NK-92 treated with Interleukin-12 subunit alpha and Interleukin-12 subunit beta, amount 100 ng/mL, for 24 hours (cell line): ENCODE results near the gene STARD8.

Experiments used
- DNase-seq: peaks from one replicate; lab custom pipeline; 2025; lab: John Stamatoyannopoulos, UW

Gene STARD8

DNA sequence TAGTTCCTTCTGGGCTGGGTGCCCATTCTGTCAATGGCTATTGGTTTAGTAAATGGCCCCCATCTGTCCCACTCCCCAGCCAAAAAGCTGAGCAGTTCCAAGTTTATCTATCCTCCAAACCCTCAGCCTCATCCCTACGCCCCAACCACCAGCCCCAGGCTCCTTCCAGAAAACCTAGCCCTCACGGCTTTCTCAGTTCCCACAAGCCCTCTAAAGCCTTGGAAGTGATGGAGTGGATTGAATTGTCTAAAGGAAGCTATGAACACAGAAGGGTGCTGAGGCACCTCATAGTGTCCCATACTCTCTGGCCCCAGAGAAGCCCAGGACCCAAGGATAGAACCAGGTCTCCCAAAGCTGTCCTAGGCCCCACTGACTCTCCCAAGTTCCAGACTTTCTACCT is 105.8 kb downstream of the STARD8 start:
- DNase-seq: no peak

- no peak for DNase-seq
Measured at GRCh38 chrX:68754406-68754805, 106.9 kb downstream of the STARD8 start.

DNA sequence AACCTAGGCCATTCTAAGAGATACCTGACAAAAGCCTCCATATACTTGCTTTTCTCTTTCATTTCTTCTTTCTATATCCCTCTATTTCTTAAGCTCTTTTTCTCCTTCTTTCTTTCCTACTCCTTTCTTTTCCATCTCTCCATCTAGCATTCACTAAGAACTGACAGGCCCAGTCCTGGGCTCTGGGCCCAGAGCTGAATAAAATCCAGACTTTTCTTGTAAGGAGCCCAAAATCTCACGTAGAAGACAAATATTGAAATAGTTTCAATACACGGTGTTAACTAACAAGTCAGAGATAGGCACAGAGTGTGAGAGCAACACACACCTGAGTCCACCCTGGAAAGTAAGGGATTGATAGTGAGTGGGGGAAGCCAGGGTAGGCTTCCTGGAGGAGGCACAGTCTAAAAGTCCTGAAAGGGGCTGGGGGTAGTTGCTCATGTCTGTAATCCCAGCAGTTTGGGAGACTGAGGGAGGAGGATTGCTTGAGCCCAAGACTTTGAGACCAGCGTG is 108.2 kb downstream of the STARD8 start:
- no peak for DNase-seq

DNA sequence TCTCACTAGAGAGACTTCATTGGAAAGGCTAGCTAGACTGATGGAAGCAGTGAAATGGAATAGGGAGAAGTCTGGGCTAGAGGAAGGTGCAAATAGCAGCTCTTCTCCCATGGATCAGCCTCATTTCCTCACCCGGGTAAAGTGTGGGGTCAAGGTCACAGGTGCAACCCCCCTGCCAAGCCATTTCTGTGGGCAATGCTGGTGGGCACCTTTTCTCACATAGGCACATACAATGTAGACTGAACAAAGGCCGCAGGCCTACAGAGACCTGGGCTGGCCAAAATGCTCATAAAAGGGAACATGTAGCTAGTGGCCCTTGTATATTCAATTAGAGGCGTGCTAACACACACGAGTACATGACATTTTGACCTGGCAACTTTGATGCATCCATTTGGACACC is 109.9 kb downstream of the STARD8 start:
- DNase-seq: no peak

GRCh38 chrX:68757731-68758130 is 110.3 kb downstream of the STARD8 start:
- DNase-seq: no peak

- no peak for DNase-seq
Measured at GRCh38 chrX:68758671-68759070, 111.2 kb downstream of the STARD8 start.

DNA sequence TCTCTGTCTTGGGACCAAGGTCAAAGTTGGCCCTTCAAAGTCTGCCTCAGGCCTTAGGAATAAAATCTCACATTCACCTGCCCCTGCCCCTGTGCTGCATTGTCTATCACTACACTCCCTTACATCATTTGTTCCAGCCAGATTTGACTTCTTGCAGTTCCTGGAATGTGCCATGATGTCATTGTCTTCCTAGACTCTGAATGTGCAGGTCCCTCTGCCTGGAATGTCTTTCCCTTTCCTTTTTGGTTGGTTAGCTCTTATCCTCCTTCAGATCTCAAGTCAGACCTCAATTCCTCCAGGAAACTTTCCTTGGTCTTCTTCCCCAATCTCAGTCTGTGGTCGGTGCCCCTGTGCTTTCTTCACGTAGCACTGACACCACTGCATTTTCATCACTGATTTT is 113.6 kb downstream of the STARD8 start:
- DNase-seq: no peak

DNA sequence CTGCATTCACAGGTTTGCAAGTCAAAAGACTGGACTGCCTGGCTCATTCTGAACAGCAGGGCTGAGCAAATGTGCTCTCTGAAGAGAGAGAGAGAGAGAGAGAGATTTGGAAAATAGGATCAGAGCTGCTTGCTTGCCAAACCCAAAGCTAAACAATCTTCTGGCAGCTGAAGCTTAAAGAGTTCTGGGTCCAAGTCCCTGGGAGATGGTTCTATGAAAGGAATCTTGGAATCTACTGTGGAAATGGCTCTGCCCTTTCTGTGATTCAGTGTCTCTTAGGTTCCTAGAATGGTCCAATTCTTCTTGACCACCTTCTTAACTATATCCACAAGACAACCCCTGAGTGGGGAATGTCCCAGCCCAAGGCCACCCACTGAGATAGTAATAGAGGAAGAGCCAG is 115.3 kb downstream of the STARD8 start:
- no peak for DNase-seq

DNA sequence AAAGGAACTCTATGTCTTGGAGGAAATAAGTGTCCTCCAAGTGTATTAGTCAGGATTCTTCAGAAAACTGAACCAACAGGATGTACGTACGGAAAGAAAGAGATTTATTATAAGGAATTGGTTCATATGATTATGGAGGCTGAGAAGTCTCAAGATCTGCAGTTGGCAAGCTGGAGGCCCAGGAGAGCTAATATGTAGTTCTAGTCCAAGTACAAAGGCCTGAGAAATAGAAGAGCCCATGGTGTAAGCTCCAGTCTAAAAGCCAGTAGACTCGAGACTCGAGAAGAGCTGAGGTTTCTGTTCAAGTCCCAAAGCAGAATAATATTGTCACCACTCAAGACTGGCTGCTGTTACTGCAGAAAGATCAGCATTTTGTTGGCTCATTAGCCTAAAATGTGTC is 116.0 kb downstream of the STARD8 start:
- DNase-seq: no peak
